Measurements from ENCODE around the gene OPCML.

The OPCML gene

GRCh38 chr11:132556316-132556715 is 976.0 kb downstream of the OPCML start:
- DNase-seq (ENCODE audit: insufficient read length, low spot score) (no peak), FAIRE-seq (no peak)

DNA sequence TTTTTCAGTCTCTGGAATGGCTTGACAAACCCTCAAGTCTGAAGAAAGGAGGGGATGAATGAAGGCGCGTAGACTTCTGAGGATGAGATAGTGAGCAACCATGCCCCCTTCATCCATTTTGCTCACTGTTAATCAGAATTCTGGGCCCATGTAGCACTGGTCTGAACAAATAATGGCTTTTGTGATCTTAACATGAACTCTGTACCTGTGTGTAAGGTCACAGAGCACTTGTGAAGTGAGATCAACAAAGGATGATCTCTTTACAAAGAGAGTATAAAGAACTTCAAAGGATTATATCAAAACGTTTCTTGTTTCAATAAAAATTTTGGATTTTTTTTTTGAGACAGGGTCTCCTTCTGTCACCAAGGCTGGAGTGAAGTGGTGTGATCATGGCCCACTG is 976.7 kb downstream of the OPCML start:
- FAIRE-seq = no peak
- no peak for DNase-seq (ENCODE audit: insufficient read length, low spot score)

- FAIRE-seq (no peak), DNase-seq (ENCODE audit: insufficient read length, low spot score) (no peak)
These were observed 981.3 kb downstream of the OPCML start for GRCh38 chr11:132551016-132551415.

DNA sequence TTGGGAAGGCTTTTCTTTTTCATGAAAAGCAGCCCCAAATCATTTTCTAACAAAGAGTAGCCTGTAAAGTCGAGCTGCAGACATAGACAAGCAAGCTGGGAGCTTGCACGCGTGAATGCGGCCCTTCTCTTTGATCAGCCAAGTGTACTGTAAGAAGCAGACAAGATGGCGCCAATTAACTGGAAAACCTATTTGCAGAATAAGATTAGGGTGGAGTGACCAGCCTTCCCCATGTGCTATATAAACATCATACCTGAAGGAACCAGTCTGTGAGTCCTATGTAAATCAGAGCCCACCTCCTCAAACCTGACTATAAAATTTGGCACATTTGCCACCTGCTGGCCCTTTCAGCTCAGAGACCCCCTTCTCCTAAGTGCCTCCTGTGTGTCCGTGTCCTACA is 982.7 kb downstream of the OPCML start:
- DNase-seq (ENCODE audit: insufficient read length, low spot score) (no peak), FAIRE-seq (no peak)

- no peak for FAIRE-seq
- DNase-seq (ENCODE audit: insufficient read length, low spot score) = no peak
These were observed 983.3 kb downstream of the OPCML start for GRCh38 chr11:132549001-132549400.

DNA sequence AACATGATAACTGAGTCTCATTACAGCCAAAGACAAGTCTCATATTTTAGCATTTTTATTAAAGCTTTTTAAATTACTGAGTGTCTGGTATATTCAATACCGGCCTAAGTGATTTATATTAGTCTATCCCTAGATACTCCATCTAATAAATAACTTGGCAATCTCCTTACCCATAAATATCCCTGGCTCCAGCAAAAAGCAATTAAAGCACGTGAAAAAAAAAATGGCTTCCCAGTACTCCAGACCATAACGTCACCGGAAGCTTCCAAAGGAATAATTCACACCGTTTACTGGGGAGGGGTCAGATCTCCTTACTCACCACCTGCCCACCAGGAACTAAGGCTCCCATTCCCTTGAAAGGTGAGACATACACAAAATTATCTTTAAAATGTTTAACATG is 988.3 kb downstream of the OPCML start:
- DNase-seq (ENCODE audit: insufficient read length, low spot score) (no peak), FAIRE-seq (no peak)

GRCh38 chr11:132541794-132542193 is 990.5 kb downstream of the OPCML start:
- DNase-seq (ENCODE audit: insufficient read length, low spot score) (no peak), FAIRE-seq (no peak)

- FAIRE-seq (no peak), DNase-seq (ENCODE audit: insufficient read length, low spot score) (no peak)
These were observed 991.7 kb downstream of the OPCML start for GRCh38 chr11:132540581-132540980.

DNA sequence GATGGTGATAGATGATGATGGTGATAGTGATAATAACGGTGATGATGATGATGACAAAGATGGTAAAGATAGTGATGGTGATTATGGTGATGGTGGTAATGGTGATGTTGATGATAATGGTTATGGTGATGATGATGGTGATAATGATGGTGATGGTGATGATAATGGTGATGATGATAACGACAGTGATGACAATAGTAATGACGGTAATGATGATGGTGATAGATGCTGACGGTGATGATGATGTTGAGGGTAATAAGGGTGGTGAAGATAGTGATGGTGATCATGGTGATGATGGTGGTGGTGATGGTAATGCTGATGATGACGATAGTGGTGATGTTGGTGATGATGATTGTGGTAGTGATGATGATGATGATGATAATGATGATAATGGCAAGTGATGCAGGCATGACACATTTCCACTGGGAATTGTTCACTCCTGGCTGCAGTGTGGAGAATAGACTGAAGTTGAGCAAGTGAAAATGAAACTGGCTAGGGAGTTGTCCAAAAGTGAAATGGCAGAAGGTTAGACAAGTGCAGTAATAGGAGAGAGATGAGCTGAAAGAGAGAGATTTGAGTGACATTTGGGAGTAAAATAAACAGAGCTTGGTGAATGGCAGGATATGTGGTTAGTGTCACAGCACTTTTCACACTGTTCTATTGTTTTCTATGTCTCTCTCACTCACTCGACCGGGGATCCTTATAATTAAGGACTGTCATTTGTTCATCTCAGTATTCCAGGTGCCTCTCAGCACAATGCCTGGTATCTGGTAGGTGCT is 992.5 kb downstream of the OPCML start:
- FAIRE-seq (no peak), DNase-seq (ENCODE audit: insufficient read length, low spot score) (no peak)

DNA sequence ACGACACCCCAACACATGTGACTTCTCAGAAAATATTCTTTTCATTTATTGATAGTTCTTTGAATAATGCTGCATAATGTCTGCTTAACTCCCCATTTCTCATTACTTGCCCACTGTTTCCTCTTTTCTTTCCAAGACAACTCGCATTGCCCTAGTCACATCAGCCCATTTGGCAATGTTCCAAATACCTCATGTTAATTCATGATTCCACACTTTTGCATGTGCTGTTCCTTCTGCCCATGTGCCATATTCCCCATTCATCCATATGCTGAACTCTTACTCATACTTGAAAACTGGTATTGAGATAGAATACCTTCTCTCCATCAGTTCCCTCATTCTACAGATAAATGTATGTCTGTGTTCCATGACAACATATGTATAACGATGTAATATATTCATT is 993.7 kb downstream of the OPCML start:
- DNase-seq (ENCODE audit: insufficient read length, low spot score) (no peak), FAIRE-seq (no peak)

DNA sequence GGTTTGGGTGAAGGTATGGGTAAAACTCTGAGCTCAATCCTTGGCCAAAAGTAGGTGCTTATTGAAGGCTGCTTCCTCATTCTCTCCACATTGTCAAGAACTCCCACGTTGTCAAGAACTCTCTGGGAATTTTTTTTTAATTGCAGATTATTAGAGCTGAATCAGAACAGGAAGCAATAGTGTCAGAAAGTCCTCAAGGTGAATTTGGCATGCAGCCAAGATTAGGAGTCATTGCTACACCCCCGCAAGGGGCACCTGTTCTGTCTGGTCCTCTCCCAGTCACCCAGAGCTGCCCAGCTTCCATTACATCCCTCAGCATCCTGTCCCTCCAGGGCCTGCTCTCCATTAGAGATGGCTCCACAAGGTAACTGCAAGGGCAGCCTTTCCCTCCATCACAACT is 996.5 kb downstream of the OPCML start:
- FAIRE-seq = no peak
- no peak for DNase-seq (ENCODE audit: insufficient read length, low spot score)

- no peak for DNase-seq (ENCODE audit: insufficient read length, low spot score)
- FAIRE-seq = no peak
These were observed 1000.4 kb downstream of the OPCML start for GRCh38 chr11:132531921-132532320.

GRCh38 chr11:132528181-132528580 is 1004.1 kb downstream of the OPCML start:
- DNase-seq (ENCODE audit: insufficient read length, low spot score) (no peak), FAIRE-seq (no peak)

DNA sequence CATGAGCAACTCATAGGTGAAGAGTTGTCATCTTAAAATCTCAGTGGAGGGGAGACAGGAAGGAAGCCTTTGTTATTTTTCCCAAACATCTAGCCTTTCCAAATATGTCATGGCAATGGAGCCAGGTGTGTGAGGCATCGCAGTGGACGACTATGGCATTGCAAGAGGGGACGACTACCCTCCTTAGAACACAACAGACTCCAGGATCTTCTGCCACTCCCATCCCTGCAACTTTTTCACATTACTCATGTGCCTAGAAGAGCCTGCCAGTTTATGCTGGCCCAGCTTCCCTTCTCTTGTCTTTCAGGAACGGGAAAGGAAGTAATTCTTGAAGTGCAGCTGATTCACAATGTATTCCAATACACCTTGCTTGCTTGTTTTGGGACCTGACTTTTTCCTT is 1008.4 kb downstream of the OPCML start:
- no peak for DNase-seq (ENCODE audit: insufficient read length, low spot score)
- FAIRE-seq = no peak

DNA sequence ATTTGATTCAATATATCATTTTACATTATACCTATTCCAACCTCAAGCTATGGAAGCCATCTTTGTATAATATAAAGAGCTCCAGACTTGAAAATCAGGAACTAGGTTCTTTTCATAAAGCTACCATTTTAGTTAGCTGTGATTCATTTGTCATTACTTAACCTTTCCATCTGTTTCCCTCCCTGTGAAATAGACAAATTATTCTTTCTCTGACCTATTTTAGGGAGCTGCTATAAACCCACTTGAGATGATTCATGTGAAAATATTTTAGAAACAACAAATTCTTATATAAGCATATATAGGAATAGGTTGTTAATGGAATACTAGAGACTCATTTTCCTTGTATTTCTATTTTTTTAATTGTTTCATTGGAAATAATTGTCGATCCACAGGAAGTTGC is 1012.1 kb downstream of the OPCML start:
- DNase-seq (ENCODE audit: insufficient read length, low spot score) (no peak), FAIRE-seq (no peak)

GRCh38 chr11:132519241-132519815 is 1013.0 kb downstream of the OPCML start:
- FAIRE-seq (no peak), DNase-seq (ENCODE audit: insufficient read length, low spot score) (no peak)

GRCh38 chr11:132504501-132505041 is 1027.7 kb downstream of the OPCML start:
- DNase-seq (ENCODE audit: insufficient read length, low spot score) = no peak
- no peak for FAIRE-seq

- FAIRE-seq = no peak
- DNase-seq (ENCODE audit: insufficient read length, low spot score) = no peak
These were observed 1030.9 kb downstream of the OPCML start for GRCh38 chr11:132501356-132501755.

DNA sequence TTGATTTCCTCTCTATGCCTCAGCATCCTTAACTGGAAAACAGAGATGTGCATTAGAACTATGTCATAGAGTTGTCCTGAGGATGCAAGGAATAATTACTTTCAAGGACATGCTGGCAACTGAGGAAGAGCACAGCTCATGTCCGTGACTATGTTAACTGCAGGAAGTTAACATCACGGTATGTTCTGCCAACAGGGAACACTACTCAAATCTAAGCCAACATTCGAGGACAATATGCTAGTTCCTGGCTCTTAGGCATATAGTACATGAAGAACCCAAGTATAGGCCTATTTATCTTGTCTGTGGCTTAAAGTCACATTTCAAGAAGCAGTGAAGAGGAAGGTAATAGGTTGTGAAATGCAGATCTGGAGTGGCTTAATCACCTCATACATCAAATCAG is 1032.6 kb downstream of the OPCML start:
- FAIRE-seq = no peak
- no peak for DNase-seq (ENCODE audit: insufficient read length, low spot score)

DNA sequence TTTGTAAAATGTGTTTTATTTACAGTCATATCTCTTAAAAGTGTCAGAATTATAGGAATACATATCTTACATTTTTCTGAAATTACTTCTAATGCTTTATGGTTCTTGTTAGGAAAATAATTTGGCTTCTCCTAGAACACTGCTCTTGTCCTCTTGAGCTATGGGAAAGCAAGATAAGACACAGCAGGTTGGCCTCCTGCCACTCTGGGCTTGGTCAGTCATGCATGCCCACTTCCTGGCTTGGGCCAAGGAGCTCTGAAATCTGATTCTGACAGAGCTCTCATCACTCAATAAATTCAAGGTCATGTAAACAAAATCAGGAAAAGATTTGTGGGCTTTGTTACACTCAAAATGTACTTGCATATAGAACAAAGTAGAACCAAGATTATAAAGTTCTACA is 1036.0 kb downstream of the OPCML start:
- no peak for DNase-seq (ENCODE audit: insufficient read length, low spot score)
- FAIRE-seq = no peak

- no peak for FAIRE-seq
- no peak for DNase-seq (ENCODE audit: insufficient read length, low spot score)
These were observed 1038.5 kb downstream of the OPCML start for GRCh38 chr11:132493801-132494200.

DNA sequence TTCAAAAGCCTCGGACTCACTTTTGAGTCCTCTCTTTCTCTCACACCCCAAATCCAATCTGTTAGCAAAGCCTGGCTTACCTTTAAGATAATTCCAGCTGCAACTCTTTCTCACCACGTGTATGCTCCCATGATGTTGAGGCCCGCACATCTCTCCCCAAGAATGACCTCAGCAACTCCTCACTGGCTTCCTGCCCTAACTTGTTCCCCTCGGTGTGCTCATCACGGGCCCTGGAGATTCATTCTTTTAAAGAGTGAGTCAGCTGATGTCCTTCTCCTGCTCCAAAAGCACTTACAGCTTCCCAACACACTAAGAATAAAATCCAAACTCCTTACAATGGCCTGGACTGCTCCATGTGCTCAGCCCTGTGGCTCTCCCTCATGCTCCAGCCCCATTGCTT is 1041.3 kb downstream of the OPCML start:
- DNase-seq (ENCODE audit: insufficient read length, low spot score) (no peak), FAIRE-seq (no peak)

Measured in GM19239 (cell line).